ENCODE data around the gene SPG7. TPM values are rescaled to one million over a fixed set of nuclear protein-coding genes. Genes with fewer than 3 reads are reported as not detected.

Gene SPG7
- total RNA-seq, 1 donor from 2014 or later = 122 TPM

DNA sequence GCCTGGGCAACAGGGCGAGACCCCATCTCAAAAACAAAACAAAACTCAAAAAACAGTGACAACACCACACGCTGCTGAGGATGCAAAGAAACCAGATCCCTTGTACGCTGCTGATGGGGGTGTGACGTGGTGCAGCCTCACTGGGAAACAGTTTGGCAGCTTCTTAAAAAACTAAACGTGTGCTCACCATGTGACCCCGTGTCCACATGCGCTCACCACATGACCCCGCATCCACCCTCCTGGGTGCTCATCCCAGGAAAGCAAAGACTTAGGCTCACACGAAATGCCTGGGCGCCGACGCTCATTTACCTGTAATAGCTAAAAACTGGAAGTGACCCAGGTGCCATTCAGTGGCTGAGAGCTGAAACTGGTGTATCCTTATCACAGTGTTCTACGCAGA lies 32.4 kb downstream of the SPG7 start:
- Histone ChIP-seq H3K9me3 (ENCODE audit: low read depth) (no peaks in the 10 kb centered on the region), H3K9ac (no peak overlapping the region), H3F3A (ENCODE audit: low read depth) (no peaks in the 10 kb centered on the region), H3K4me3 (no peak overlapping the region), H2AFZ (replicated peaks) (no peak overlapping the region), H3K4me1 (no peaks in the 10 kb centered on the region), H3K79me2 (ENCODE audit: low read depth) (no peaks in the 10 kb centered on the region), H3K27me3 (no peaks in the 10 kb centered on the region), H3K36me3 (no peaks in the 10 kb centered on the region), H3K27ac (no peak overlapping the region), H4K20me1 (ENCODE audit: low read depth) (no peaks in the 10 kb centered on the region), H3K4me2 (no peak overlapping the region)
- Mint-ChIP-seq H3K4me1 (no peaks in the 10 kb centered on the region), H3K27me3 (ENCODE audit: insufficient read depth, low read depth) (peaks cover 4% of the 10 kb centered on the region), H3K27ac (no peak overlapping the region), H3K36me3 (peaks cover 12% of the 10 kb centered on the region), H3K4me3 (no peak overlapping the region), H3K9me3 (no peaks in the 10 kb centered on the region)
- no peak for DNase-seq (ENCODE audit: low spot score)
- no peak for TF ChIP-seq EZH2 (IDR thresholded peaks at IDR 0.05)
- TF ChIP-seq, protein P1, sequence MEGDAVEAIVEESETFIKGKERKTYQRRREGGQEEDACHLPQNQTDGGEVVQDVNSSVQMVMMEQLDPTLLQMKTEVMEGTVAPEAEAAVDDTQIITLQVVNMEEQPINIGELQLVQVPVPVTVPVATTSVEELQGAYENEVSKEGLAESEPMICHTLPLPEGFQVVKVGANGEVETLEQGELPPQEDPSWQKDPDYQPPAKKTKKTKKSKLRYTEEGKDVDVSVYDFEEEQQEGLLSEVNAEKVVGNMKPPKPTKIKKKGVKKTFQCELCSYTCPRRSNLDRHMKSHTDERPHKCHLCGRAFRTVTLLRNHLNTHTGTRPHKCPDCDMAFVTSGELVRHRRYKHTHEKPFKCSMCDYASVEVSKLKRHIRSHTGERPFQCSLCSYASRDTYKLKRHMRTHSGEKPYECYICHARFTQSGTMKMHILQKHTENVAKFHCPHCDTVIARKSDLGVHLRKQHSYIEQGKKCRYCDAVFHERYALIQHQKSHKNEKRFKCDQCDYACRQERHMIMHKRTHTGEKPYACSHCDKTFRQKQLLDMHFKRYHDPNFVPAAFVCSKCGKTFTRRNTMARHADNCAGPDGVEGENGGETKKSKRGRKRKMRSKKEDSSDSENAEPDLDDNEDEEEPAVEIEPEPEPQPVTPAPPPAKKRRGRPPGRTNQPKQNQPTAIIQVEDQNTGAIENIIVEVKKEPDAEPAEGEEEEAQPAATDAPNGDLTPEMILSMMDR (IDR thresholded peaks at IDR 0.05) = no peak
- TF ChIP-seq EZH2phosphoT487 (IDR thresholded peaks at IDR 0.05) = no peak

DNA sequence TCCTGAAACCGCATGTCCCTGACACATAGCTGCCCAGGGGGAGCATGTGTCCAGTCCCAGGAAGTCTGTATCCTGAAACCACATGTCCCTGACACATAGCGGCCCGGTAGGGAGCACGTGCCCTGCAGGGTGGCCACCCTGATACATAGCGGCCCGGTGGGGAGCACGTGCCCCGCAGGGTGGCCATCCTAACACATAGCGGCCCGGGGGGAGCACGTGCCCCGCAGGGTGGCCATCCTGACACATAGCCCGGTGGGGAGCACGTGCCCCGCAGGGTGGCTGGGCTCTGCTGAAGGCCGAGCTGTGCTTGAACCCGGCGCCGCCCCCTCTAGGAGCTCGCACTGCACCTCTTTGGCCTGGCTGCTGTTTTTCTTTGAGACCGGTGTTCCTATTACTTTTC lies 33.6 kb downstream of the SPG7 start:
- Histone ChIP-seq H3K4me1 (no peaks in the 10 kb centered on the region), H3K27me3 (no peaks in the 10 kb centered on the region), H3K4me2 (no peak overlapping the region), H3K9me3 (ENCODE audit: low read depth) (no peaks in the 10 kb centered on the region), H3K9ac (no peak overlapping the region), H2AFZ (replicated peaks) (no peak overlapping the region), H3K79me2 (ENCODE audit: low read depth) (no peaks in the 10 kb centered on the region), H4K20me1 (ENCODE audit: low read depth) (no peaks in the 10 kb centered on the region), H3F3A (ENCODE audit: low read depth) (no peaks in the 10 kb centered on the region), H3K27ac (no peak overlapping the region), H3K4me3 (no peak overlapping the region), H3K36me3 (no peaks in the 10 kb centered on the region)
- no peaks in the 10 kb centered on the region for H3K4me1 Mint-ChIP-seq
- no peaks in the 10 kb centered on the region for H3K9me3 Mint-ChIP-seq
- peaks cover 11% of the 10 kb centered on the region for H3K36me3 Mint-ChIP-seq
- TF ChIP-seq EZH2 (IDR thresholded peaks at IDR 0.05) (no peak), EZH2phosphoT487 (IDR thresholded peaks at IDR 0.05) (no peak)
- TF ChIP-seq, protein P1 (IDR thresholded peaks at IDR 0.05) = no peak
- no peak overlapping the region for H3K4me3 Mint-ChIP-seq
- peaks cover 4% of the 10 kb centered on the region for H3K27me3 Mint-ChIP-seq (ENCODE audit: insufficient read depth, low read depth)
- no peak overlapping the region for H3K27ac Mint-ChIP-seq
- no peak for DNase-seq (ENCODE audit: low spot score)

DNA sequence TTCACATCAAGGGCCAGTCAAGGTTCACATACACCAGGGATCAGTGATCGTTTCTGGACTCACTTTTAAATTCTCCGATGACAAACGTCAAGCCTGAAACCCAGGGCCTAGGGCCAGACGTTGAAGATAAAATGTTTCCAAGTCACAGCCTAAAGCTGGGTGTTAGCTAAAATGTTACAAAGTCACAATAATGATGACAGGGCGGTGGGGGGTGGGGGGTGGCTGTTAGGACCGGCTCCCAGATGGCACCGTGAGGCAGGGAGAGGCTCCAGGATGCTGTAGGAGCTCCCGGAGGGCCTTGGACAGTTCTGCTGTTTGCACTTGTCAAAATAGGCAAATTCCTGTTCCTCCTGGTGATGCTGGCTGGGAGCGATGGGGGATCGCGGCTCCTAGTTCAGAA lies 35.9 kb downstream of the SPG7 start:
- TF ChIP-seq EZH2phosphoT487 (IDR thresholded peaks at IDR 0.05) (no peak), EZH2 (IDR thresholded peaks at IDR 0.05) (no peak)
- TF ChIP-seq, protein P1 (IDR thresholded peaks at IDR 0.05) = no peak
- Histone ChIP-seq H3K9ac (no peak overlapping the region), H3K4me1 (no peaks in the 10 kb centered on the region), H3F3A (ENCODE audit: low read depth) (no peaks in the 10 kb centered on the region), H4K20me1 (ENCODE audit: low read depth) (no peaks in the 10 kb centered on the region), H3K27ac (no peak overlapping the region), H3K27me3 (no peaks in the 10 kb centered on the region), H3K9me3 (ENCODE audit: low read depth) (no peaks in the 10 kb centered on the region), H3K79me2 (ENCODE audit: low read depth) (no peaks in the 10 kb centered on the region), H3K36me3 (no peaks in the 10 kb centered on the region), H2AFZ (replicated peaks) (no peak overlapping the region), H3K4me2 (no peak overlapping the region), H3K4me3 (no peak overlapping the region)
- Mint-ChIP-seq H3K9me3 (no peaks in the 10 kb centered on the region), H3K4me3 (no peak overlapping the region), H3K36me3 (peaks cover 13% of the 10 kb centered on the region), H3K4me1 (no peaks in the 10 kb centered on the region), H3K27me3 (ENCODE audit: insufficient read depth, low read depth) (peaks cover 9% of the 10 kb centered on the region), H3K27ac (no peak overlapping the region)
- DNase-seq (ENCODE audit: low spot score) = no peak

DNA sequence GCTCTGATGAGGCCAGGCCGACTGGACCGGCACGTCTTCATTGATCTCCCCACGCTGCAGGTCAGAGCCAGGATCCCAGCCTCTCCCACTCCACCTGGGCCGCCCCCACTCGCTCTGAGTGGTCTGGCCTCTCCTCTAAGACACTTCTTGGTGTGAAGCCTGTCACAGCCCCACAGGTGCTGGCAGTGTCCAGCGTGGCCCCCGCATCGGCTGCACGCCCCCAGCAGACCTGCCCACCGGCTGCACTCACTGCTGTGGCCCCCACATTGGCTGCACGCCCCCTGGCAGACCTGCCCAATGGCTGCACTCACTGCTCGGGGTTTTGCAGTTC lies 36.5 kb downstream of the SPG7 start:
- H3K9ac ChIP-seq = no peak overlapping the region
- H3K27ac Mint-ChIP-seq = no peak overlapping the region

More for the DNA sequence above, 36.5 kb downstream of the SPG7 start:
- H3K27ac ChIP-seq = no peak overlapping the region
- H3K36me3 ChIP-seq = no peaks in the 10 kb centered on the region
- peaks cover 9% of the 10 kb centered on the region for H3K27me3 Mint-ChIP-seq (ENCODE audit: insufficient read depth, low read depth)
- no peak overlapping the region for H3K4me3 ChIP-seq
- no peaks in the 10 kb centered on the region for H3K9me3 ChIP-seq (ENCODE audit: low read depth)
- TF ChIP-seq EZH2 (IDR thresholded peaks at IDR 0.05) (no peak), EZH2phosphoT487 (IDR thresholded peaks at IDR 0.05) (no peak)
- TF ChIP-seq, protein P1 (IDR thresholded peaks at IDR 0.05) = no peak
- no peaks in the 10 kb centered on the region for H3K79me2 ChIP-seq (ENCODE audit: low read depth)
- H4K20me1 ChIP-seq (ENCODE audit: low read depth) = no peaks in the 10 kb centered on the region
- peaks cover 14% of the 10 kb centered on the region for H3K36me3 Mint-ChIP-seq
- no peaks in the 10 kb centered on the region for H3F3A ChIP-seq (ENCODE audit: low read depth)
- H3K27me3 ChIP-seq = no peaks in the 10 kb centered on the region
- no peaks in the 10 kb centered on the region for H3K4me1 ChIP-seq
- H3K4me3 Mint-ChIP-seq = no peak overlapping the region
- no peak overlapping the region for H3K4me2 ChIP-seq
- no peaks in the 10 kb centered on the region for H3K4me1 Mint-ChIP-seq
- H3K9me3 Mint-ChIP-seq = no peaks in the 10 kb centered on the region
- no peak for DNase-seq (ENCODE audit: low spot score)
- no peak overlapping the region for H2AFZ ChIP-seq (replicated peaks)
